SW 1271 (cell line): Measurements from ENCODE around the gene VSIR.

Experiments
- DNase-seq, 2 experiments: peaks; one replicate each; lab custom pipeline; 2025; lab: John Stamatoyannopoulos, UW

VSIR gene

DNA sequence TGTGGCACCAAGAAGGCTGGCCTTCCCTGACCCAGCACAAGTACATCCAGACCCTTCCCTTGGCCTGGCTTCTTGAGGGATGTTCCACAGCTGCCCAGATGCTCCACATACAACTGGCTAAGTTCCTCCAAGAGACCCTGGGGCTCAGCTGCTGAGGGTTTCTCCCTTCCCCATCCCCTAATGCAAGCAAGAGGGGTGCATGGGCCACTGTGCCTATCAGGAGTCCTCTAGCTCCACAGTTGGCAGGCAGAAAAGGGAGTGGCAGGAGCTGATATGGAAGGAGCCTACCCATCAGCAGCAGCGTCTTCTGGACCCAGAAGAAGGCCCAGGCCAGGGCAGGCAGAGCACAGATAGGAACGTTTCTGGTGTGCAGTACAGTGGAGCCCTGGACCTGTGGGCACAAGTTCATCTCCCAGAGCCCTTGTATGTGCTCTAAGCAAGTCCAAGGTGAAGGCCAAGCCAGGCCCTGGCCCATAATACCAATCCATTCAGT lies 26.2 kb downstream of the VSIR start:
- DNase-seq = no peak

DNA sequence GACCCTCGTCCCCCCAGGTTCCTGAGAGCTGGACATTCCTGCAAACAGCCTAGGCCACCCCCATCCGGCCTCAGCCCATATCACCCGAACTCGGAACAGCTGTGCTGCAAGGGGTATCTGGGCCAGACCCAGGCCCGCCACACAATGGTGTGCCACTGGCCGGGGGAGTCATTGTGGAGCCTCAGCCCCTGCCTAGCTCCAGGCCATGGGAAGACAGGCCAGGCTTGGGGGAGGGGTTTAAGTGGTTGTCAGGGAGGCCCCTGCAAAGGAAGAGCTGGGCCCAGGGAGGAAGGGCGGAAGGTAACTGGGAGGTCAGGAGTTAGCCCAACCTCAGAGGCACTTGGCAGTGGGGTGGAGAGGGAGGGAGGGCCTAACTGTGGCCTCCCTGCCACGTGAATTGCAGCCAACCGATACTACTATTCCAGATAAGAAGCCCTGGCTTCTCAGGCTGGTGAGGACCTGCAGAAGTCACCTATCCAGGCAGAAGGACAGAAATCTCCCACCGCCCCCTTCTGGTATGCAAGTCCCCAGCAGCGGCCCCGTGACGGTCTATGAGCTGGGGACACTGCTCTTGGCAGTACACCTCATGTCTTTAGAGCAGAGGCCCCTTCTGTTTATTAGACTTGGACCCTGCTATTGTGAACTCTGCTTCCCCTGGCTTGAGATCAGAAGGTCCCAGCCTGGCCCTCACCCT lies 26.8 kb downstream of the VSIR start:
- DNase-seq = no peak

DNA sequence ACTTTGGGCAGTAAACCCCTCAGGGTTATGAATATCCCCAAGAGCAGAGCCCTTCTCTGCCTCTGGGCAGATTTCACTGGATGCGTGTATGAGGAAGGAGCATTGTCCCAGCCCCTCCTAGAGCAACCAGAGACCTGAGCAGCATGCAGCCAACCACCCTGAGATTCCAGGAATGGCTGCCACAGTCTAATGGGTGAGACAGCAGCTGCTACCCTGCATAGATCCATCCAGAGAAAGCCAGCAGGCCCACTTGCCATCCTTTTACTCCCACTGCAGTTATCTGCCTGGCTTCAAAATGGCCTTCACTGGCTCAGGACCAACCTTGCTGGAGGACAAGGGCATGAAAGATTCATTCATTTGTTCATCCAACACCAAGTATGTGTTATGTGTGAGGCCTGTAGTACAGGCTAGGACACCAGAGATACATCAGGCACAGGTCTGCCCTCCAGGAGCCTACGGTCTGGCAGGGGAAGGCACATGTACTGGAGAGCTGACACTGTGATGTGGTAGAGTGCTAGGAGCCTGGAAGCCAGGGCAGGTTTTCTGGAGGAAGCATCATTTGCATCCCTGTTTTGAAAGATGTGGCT lies 27.6 kb downstream of the VSIR start:
- DNase-seq = no peak

DNA sequence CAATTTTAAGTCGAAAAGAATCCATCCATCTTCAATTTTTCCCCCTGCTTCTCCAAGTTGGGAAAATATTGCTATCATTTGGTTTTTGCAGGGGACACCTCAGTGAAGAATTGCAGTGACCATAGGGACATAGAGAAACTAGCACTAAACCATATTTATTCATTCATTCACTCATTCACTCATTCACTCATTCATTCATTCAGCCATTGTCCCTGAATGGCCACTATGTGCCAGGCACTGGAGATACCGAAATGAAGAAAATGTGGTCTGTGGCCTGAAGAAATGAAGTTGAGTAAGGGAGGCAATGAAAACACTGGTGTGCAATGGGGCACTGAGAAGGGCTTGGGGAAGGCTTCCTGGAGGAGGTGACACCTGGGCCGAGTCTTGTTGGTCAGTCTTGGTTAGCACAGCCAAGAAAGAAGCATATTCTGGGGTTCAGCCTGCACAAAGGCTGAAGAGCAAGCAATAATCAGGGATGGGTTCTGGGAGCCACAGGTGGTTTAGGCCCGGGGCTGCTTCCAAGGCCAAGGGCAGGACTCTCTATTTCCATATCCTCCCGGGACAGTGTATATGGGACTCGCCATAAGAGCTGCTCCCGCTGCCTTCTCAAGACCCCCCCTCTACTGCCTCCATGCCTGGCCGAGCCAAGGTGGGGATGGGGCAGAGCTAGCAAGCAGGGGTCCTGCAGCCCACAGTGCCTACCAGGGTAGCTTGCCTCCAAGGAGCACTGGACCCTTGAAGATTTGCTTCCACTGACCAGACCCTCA lies 28.2 kb downstream of the VSIR start:
- no peak for DNase-seq

DNA sequence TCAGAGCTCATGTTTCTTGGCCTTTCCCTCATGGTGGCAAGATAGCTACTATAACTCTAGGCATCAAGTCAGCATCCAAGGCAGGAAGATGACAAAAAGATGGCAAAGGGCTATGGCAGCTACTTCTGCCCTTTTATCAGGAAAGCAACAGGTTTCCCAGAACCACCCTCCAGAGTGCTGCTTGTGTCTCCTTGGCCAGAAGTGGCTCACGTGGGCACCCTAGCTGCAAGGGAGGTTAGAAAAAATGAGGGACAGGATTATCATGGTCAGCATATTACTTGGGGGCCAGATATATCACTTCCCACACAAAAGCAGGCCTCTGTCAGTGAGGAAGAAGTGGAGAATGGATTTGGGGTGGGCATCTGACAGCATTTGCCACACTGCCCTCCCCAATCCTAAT lies 29.5 kb downstream of the VSIR start:
- no peak for DNase-seq

DNA sequence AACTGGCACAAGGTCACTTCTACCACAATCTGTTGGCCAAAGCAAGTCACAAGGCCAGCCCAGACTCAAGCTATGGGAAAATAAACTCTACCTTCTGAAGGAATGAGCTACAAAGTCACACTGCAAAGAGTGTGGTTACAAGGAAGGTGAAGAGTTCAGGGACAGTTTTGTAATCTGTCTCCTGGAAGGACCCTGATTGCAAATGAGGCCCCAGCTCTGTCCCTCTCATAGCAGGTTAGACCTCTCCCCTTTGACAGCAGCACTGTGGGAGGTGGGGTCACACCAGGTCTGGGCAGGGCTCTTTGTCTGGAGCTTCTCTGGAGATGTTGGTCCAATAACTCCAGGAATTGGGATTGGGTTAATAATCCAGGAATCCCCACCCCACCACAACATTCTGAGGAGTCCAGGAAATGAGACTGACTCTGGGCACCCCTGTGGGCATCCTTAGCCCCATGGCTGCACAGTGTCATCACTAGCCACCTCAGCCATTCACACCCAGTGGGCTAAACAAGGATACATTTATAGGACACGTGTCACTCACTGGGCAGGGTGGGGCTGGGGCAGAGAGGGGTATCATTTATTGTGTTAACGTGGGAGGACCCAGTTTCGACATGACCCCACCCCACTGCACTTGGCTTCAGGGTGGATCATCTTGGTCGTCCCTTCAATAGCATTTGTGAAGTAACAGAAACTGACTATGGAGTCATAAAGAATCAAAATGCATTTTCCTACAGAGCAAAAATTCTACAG lies 30.1 kb downstream of the VSIR start:
- DNase-seq = no peak

DNA sequence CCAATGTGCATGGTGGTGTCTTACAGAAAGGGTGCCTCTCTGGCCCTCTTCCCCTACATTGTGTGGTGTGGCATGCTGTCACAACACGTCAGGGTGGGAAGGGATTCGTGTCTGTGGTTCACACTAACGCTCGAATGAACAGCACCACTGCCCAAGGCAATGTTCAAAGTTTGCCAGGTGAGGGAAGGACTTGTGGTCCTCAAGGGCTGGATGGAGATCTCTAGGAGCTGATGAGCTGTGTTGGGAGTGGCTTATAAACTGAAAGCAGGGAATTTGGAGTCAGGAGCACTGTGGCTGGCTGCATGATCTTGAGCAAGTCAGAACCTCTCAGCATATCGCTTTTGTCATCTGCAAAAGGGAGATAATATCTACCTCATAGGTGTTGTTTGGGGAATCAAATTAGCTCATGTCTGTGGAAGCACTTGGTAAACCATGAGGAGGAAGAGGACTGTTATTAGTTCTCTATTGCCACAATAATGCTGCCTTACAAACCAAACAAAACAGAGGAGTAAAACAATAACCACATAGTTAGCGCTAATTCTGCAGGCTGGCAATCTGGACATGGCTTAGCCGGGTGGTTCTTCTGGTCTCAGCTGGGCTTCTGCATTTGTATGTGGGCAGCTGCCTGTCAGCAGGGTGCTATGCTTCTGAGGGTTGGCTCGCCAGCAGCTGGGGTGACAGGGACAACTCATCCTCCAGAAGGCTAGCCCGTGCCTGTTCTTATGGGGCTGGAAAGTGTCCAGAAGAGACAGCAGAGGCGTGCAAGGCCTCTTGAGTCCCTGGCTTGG lies 30.8 kb downstream of the VSIR start:
- DNase-seq = no peak

DNA sequence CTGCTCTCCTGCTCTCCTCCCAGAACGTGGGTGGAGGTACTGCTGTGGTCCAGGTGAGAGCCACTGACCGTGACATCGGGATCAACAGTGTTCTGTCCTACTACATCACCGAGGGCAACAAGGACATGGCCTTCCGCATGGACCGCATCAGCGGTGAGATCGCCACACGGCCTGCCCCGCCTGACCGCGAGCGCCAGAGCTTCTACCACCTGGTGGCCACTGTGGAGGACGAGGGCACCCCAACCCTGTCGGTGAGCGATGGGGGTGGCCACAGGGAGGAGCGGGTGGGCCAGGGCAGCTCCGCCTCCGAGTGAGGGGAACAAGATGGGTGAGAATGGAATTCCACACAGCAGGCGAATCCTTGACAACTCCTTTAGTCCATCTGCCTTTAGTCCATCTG lies 31.6 kb downstream of the VSIR start:
- no peak for DNase-seq

DNA sequence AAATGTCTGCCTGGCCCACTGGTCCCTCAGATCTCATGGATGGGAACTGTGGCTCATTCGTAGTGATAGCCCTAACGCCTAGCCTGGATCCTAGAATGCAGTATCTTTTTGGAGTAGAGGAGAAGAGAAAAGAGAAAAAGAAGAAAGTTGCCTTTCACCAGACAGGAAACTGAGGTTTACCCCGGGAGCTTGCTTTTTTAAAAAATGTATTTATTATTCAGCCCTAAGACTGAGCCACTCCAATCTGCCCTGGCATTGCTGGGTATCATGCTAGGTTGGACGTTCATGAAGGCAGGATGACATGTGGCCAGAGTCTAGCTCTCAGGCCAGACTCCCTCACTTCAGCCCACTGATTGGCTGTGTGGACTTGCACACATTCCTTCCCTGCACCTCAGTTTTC lies 32.3 kb downstream of the VSIR start:
- no peak for DNase-seq

DNA sequence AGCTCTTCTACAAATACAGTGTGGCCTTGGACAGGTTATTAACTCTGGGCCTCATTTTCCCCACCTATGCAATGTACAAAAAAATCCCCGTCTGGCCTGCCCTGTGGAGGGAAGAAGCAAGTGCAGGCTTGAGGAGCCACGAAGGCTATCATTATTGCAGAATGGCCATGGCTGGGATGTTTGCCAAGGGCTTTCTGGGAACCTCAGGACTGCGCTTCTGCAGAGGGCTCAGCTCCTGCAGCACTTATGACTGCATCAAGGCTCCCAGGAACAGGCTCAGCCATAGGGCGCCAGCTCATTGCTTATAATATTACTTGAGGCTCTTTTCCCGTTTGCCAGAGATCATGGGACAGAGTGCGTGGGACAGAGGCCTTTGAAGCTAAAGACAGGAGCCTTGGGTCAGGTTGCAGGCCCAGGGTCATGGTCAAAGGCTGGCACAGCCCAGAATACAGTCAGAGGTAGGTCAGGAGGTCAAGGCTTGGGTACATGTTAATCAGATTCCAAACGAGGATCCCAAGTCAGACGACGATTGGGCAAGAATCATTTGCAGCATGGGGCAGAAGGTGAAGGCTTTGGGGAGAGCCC lies 33.2 kb downstream of the VSIR start:
- no peak for DNase-seq

DNA sequence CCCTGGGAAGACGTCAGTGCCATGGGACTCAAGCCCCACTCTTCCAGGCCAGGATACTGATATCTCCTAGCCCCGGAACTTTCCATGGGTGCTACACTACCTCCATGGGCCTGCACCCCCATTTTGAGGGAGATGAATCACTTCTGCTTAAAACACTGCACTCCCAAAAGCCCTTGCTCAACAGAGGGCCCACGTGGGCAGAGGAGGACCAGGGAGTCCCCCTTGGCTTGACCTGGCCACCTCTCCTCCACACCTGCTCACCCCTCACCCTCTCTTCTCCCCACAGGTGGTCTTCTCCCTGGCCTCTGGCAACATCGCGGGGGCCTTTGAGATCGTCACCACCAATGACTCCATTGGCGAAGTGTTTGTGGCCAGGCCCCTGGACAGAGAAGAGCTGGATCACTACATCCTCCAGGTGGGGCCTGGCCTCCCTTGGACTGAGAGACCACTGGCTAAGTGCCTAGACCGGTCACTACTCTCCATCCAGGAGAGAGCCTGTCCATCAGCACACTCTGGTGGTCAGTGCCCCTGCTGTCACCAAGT lies 33.9 kb downstream of the VSIR start:
- no peak for DNase-seq

DNA sequence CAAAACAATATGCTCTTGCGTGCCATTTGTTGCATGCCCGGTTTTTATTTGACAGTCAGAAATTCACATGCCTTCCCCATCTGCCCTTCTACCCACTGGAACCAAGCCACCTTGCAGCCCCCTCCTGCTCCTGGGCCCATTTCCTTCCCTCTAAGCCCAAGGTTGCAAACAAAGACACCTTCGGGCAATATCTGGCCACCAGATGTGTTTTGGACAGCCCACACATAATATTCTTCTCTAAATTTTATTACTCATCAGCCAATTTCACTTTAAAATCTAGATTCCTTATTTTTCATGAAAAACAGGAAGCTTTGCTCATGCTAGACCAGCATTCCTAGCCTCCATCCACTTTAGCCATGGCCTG lies 35.5 kb downstream of the VSIR start:
- DNase-seq = no peak

DNA sequence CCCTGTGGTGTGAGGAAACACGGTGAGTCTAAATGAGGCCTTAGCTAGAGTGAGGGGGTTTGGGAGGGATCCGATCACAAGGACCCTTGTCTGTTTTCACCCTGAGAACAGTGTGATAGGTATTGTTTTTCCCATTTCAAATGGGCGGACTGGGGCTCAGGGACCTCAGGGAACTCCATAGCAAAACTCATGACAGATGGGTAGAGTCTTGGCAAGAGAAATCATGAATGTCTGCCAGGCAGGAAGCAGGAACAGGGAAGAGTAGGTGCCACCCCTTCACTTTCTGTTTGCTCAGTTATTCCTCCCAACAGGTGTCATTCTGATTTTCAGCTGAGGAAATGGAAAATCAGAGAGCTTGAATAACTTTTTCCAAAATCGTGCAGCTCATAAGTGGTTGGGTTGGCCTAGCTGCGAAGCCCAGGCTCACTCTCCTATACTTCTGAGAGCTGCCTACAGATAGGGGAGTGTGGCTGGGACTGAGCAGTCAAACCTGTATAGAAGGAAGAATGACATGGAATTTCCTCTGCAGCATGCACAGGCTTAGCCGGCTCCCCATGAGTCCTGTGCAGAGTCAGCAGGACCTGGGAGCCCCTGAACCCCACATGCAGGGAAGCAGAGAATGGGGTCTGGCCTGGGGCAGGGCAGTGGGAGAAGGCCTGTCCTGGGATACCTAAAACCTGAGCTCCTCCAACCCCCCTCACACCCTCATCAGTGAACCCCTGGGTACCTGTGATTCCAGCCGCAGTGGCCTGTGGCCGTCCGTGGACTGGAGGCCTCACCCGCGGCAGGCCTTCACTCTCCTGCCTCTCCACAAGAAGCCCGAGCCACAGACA lies 36.1 kb downstream of the VSIR start:
- no peak for DNase-seq

DNA sequence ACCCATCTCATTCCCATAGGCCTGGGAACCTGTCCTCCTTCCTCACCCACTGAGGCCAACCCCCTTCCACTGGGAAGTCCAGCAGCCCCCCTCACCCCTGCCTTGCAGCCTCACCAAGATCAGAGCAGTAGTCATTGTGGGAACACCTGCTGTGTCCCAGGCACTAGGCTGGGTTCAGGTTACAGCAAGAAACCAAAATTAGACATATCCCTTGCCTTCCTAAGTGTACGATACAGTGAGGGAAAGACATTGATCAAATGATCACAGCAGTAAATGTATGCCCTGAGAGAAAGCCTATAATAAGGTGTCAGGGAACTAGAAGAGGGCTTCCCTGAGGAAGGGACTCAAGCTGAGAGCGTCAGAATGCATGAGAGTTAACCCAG lies 36.8 kb downstream of the VSIR start:
- no peak for DNase-seq

DNA sequence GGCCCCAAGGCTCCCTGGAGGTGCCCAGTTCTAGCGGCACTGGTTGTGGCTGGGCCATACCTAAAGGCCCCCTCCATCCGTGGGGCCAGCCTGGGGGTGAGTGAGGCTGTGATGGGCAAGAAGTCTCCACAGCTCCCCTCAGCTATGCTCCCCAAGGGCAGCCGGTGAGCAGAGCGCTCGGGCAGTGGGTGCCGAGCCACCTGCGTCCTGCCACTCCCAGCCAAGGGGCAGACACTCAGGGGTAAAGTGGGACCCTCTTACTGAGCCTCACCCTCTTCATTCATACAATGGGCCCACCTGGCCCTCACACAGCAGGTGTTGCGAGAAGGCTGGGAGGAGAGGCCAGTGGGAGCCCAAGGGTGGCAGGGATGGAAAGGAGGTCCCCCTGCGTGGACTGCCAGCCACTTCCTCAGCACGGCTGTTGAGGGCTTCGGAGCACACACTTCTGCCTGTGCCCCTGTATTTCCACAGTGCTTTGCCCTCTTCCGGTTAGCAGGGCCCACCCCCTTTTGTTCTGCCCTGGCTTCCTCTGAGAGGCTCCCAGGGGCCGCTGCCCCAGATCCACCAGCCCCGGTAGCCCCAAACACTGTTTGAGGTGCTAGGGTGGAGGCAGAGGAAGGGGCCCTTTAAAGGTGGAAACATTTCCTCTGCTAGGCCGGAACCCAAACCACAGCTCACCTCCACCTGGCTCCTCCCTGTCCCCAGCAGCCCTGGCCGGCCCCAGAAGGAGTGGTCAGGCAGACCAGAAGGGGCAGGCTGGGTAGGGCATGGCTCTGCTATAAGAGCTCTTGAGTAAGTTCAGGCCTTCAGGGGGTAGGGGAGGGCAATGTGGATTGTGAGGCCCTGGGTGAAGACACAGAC lies 37.4 kb downstream of the VSIR start:
- DNase-seq = no peak

DNA sequence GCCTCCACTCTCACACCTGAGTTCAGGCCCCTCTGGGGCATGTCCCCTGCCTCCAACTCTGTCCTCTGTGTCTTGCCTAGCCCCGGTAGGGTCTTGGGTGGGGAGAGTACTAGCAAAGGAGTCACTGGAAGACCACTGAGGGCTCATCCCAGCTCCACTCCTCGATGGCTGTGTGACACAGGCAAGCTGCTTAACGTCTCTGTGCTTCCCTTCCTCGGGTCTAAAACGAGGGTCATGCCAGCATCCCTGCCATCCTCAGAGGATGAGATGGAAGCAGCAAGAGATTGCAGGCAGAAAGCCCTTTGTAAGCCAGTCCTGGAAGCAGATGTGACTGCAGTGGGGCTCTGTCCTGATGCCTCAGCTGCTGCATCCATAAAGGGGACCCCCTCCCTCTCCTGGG lies 38.5 kb downstream of the VSIR start:
- no peak for DNase-seq

DNA sequence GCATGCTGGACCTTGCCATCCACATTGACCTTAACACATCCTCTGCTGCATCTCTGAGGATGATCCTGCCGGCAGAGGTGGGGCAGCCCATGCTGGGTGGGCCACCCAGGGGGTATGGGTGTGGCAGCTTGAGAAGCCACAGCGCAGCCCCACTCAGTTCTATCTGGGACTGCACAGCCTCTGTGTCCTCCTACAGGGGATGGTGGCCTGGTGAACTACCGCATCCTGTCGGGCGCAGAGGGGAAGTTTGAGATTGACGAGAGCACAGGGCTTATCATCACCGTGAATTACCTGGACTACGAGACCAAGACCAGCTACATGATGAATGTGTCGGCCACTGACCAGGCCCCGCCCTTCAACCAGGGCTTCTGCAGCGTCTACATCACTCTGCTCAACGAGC lies 41.5 kb downstream of the VSIR start:
- DNase-seq = no peak

DNA sequence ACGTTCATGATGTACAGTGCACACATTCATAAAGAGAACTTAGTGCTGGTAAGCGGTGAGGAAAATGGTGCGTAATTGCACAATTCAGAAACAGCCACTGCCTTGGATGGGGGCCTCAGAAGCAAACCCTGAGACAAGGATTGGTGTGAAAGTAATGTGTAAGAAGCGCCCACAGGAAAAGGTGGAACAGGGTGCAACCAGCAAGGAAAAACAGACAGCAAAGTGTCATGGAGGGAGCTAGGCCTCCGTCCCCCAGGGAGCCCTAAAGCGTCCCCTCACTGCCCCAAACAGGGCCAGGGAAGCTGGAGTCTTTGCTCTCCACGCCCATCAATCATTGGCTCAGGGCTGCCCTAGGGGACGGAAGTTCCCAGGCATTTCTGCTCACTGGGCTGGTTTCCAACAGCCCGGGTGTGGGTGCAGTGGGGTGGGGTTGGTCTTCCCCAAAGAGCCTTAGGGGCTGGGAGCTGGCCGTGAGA lies 44.1 kb downstream of the VSIR start:
- DNase-seq = no peak
